ENCODE measurements around the gene TFCP2. TPM values are rescaled to one million over a fixed set of nuclear protein-coding genes. Genes with fewer than 3 reads are reported as not detected.

The TFCP2 gene
- total RNA-seq, 1 experiment from 2014 or later, result 33.9 TPM

GRCh38 chr12:51075390-51075789, 97.5 kb downstream of the TFCP2 start:
- no peaks in the 10 kb centered on the region; the same call in 1 of the 2 replicates for H3K4me1 ChIP-seq (ENCODE audit: control insufficient read depth, insufficient read depth, low read length)
- ChIA-PET CTCF (no interaction called here), POLR2A (interaction anchor here (0.7 kb wide), 1 partner anchor 777 kb away, joined by 7 read pairs; no protein-coding TSS in a partner anchor)
- H3K4me3 ChIP-seq (ENCODE audit: low read depth in 2 of 2, low read length in 2 of 2), result no peak overlapping the region
- TF ChIP-seq CTCF (IDR thresholded peaks at IDR 0.05) (no peak), SIN3A (IDR thresholded peaks at IDR 0.05; ENCODE audit: borderline replicate concordance, insufficient read depth, low read depth, low read length) (no peak), REST (IDR thresholded peaks at IDR 0.05; ENCODE audit: insufficient read depth in 1 of 2, low read depth in 2 of 2, low read length in 1 of 2) (no peak), POLR2AphosphoS5 (IDR thresholded peaks at IDR 0.05; ENCODE audit: low read depth, low read length) (no peak), TCF7L2 (IDR thresholded peaks at IDR 0.05; ENCODE audit: low read depth, low read length) (no peak)
- no peak for ATAC-seq
- H3K27me3 ChIP-seq (ENCODE audit: control insufficient read depth, insufficient read depth, low read length), result no peaks in the 10 kb centered on the region
- H3K36me3 ChIP-seq (ENCODE audit: control insufficient read depth, insufficient read depth, low read length), result peaks cover under 1% of the 10 kb centered on the region; the same call in 1 of the 2 replicates
- BruUV-seq (replicated peaks), result no TSS peak
- in situ Hi-C loops (cut with HindIII; ENCODE audit: low pct_unique_long_range_greater_than_20kb, low sequenced_read_pairs) (no loop called here), intact Hi-C loops (cut with micrococcal nuclease; ENCODE audit: unreplicated experiment) (no loop called here)
- no peaks in the 10 kb centered on the region for H3K9me3 ChIP-seq (ENCODE audit: control insufficient read depth, insufficient read depth, low read depth, low read length)
- H3K27ac ChIP-seq (ENCODE audit: low read length), result no peak overlapping the region
- no peak for DNase-seq (ENCODE audit: low read depth, low spot score)

GRCh38 chr12:51071663-51072062, 101.3 kb downstream of the TFCP2 start:
- ATAC-seq, result no peak
- intact Hi-C loops (cut with micrococcal nuclease; ENCODE audit: unreplicated experiment), result no loop called here
- peaks cover 9% of the 10 kb centered on the region for H3K36me3 ChIP-seq (ENCODE audit: control insufficient read depth, insufficient read depth, low read length)
- no peak for DNase-seq (ENCODE audit: low read depth, low spot score)
- no peaks in the 10 kb centered on the region for H3K4me1 ChIP-seq (ENCODE audit: control insufficient read depth, insufficient read depth, low read length)
- POLR2A ChIA-PET, result no interaction called here
- no peaks in the 10 kb centered on the region for H3K27me3 ChIP-seq (ENCODE audit: control insufficient read depth, insufficient read depth, low read length)
- H3K4me3 ChIP-seq (ENCODE audit: low read depth in 2 of 2, low read length in 2 of 2), result no peak overlapping the region
- CTCF ChIA-PET, result no interaction called here
- BruUV-seq (replicated peaks), result no TSS peak
- H3K27ac ChIP-seq (ENCODE audit: low read length), result no peak overlapping the region
- in situ Hi-C loops (cut with HindIII; ENCODE audit: low pct_unique_long_range_greater_than_20kb, low sequenced_read_pairs), result no loop called here
- H3K9me3 ChIP-seq (ENCODE audit: control insufficient read depth, insufficient read depth, low read depth, low read length), result no peaks in the 10 kb centered on the region
- no peak for TF ChIP-seq TCF7L2 (IDR thresholded peaks at IDR 0.05; ENCODE audit: low read depth, low read length)
- TF ChIP-seq REST (IDR thresholded peaks at IDR 0.05; ENCODE audit: insufficient read depth in 1 of 2, low read depth in 2 of 2, low read length in 1 of 2), result no peak
- no peak for TF ChIP-seq CTCF (IDR thresholded peaks at IDR 0.05)
- no peak for TF ChIP-seq SIN3A (IDR thresholded peaks at IDR 0.05; ENCODE audit: borderline replicate concordance, insufficient read depth, low read depth, low read length)
- TF ChIP-seq POLR2AphosphoS5 (IDR thresholded peaks at IDR 0.05; ENCODE audit: low read depth, low read length), result no peak

Data from Panc1 (cell line).